Liver (tissue), 9 donors: ENCODE results near the gene EML4. TPM values are rescaled to one million over a fixed set of nuclear protein-coding genes. Genes with fewer than 3 reads are reported as not detected.

Experiments
- DNase-seq: peaks from one replicate; pipeline ENCODE4 v3.0.0-alpha.2; 2017; ENCODE audit warnings: low spot score
- H3K27ac ChIP-seq, 2 donors: one replicate each; pipeline ENCODE4 v1.7.0; 2013; ENCODE audit warnings: inconsistent platforms in 2 of 2, low read length in 2 of 2, control low read depth in 1 of 2, low read depth in 1 of 2, mild to moderate bottlenecking in 1 of 2
- H3K27me3 ChIP-seq, 4 donors: one replicate each; pipeline versions ENCODE4 v1.6.1 to v1.7.0; 2013; ENCODE audit warnings: low read length in 3 of 4, inconsistent platforms in 1 of 4, mild to moderate bottlenecking in 1 of 4, moderate library complexity in 1 of 4; ENCODE audit not compliant: control insufficient read depth in 4 of 4, insufficient read depth in 4 of 4
- H3K36me3 ChIP-seq, 4 donors: one replicate each; pipeline versions ENCODE4 v1.6.1 to v1.7.0; 2013; ENCODE audit warnings: low read length in 3 of 4, mild to moderate bottlenecking in 3 of 4, low read depth in 1 of 4, moderate library complexity in 1 of 4; ENCODE audit not compliant: control insufficient read depth in 4 of 4, insufficient read depth in 3 of 4
- H3K4me1 ChIP-seq, 4 donors: one replicate each; pipeline versions ENCODE4 v1.6.1 to v1.7.0; 2013; ENCODE audit warnings: low read length in 3 of 4, mild to moderate bottlenecking in 3 of 4, moderate library complexity in 1 of 4; ENCODE audit not compliant: control insufficient read depth in 4 of 4, insufficient read depth in 4 of 4
- H3K4me3 ChIP-seq, 3 donors: one replicate each; pipeline versions ENCODE4 v1.6.1 to v1.7.0; 2013; ENCODE audit warnings: low read length in 3 of 3, control low read depth in 1 of 3, low read depth in 1 of 3, mild to moderate bottlenecking in 1 of 3
- H3K9ac ChIP-seq, 2 donors: one replicate each; pipeline ENCODE4 v1.7.0; 2013; ENCODE audit warnings: low read length in 2 of 2, mild to moderate bottlenecking in 2 of 2, moderate library complexity in 2 of 2, control low read depth in 1 of 2, low read depth in 1 of 2
- H3K9me3 ChIP-seq, 4 donors: one replicate each; pipeline versions ENCODE4 v1.6.1 to v1.7.0; 2013; ENCODE audit warnings: low read length in 3 of 4; ENCODE audit not compliant: control insufficient read depth in 4 of 4
- ATF3 ChIP-seq: IDR thresholded peaks from 2 replicates; pipeline ENCODE4 v1.6.1; 2016; ENCODE audit warnings: antibody characterized with exemption
- CTCF ChIP-seq: fragments of 150-350 bp; IDR thresholded peaks from 2 replicates; pipeline ENCODE4 v1.5.1; 2017; ENCODE audit warnings: improper control_type of control experiment, low read depth, low read length; ENCODE audit not compliant: missing input control
- EGR1 ChIP-seq, 2 donors: IDR thresholded peaks; 2 replicates each; pipeline ENCODE4 v1.6.1; 2016 to 2018; ENCODE audit warnings: antibody characterized with exemption in 2 of 2, low read depth in 2 of 2
- FOXA1 ChIP-seq: IDR thresholded peaks from 2 replicates; pipeline ENCODE4 v1.6.1; 2016; ENCODE audit warnings: antibody characterized with exemption
- FOXA2 ChIP-seq: IDR thresholded peaks from 2 replicates; pipeline ENCODE4 v1.6.1; 2016; ENCODE audit warnings: antibody characterized with exemption
- GABPA ChIP-seq, 2 donors: IDR thresholded peaks in 1 of 2; conservative IDR thresholded peaks in 1 of 2; 2 replicates each; pipeline ENCODE4 v1.6.1; 2016; ENCODE audit warnings: antibody characterized with exemption in 2 of 2, mild to moderate bottlenecking in 1 of 2, moderate library complexity in 1 of 2
- HNF4A ChIP-seq, 2 donors: conservative IDR thresholded peaks; 2 replicates each; pipeline ENCODE4 v1.6.1; 2016; ENCODE audit warnings: antibody characterized with exemption in 2 of 2, mild to moderate bottlenecking in 2 of 2
- HNF4G ChIP-seq: IDR thresholded peaks from 2 replicates; pipeline ENCODE4 v1.6.1; 2016; ENCODE audit warnings: antibody characterized with exemption
- JUND ChIP-seq, 2 donors: IDR thresholded peaks; 2 replicates each; pipeline ENCODE4 v1.6.1; 2016; ENCODE audit warnings: antibody characterized with exemption in 2 of 2
- NR2F2 ChIP-seq: IDR thresholded peaks from 2 replicates; pipeline ENCODE4 v1.6.1; 2016; ENCODE audit warnings: antibody characterized with exemption
- RAD21 ChIP-seq, 2 donors: IDR thresholded peaks; 2 replicates each; pipeline ENCODE4 v1.6.1; 2016; ENCODE audit warnings: antibody characterized with exemption in 2 of 2, mild to moderate bottlenecking in 2 of 2
- REST ChIP-seq: IDR thresholded peaks from 2 replicates; pipeline ENCODE4 v1.6.1; 2016; ENCODE audit warnings: antibody characterized with exemption, mild to moderate bottlenecking
- SP1 ChIP-seq: IDR thresholded peaks from 2 replicates; pipeline ENCODE4 v1.6.1; 2018; ENCODE audit warnings: antibody characterized with exemption, mild to moderate bottlenecking
- TAF1 ChIP-seq: conservative IDR thresholded peaks from 2 replicates; pipeline ENCODE4 v1.6.1; 2016; ENCODE audit warnings: antibody characterized with exemption, mild to moderate bottlenecking
- YY1 ChIP-seq: IDR thresholded peaks from 2 replicates; pipeline ENCODE4 v1.6.1; 2016; ENCODE audit warnings: antibody characterized with exemption, mild to moderate bottlenecking
- ZBTB33 ChIP-seq: IDR thresholded peaks from 2 replicates; pipeline ENCODE4 v1.6.1; 2016; ENCODE audit warnings: antibody characterized with exemption
- WGBS: extraction: QIAGEN DNeasy Blood & Tissue Kit; methylation state at CpG from one replicate; pipeline ENCODE4 v1.1.7; 2013; 5-methylcytosine and 5-hydroxymethylcytosine counted together
- polyA plus RNA-seq, 2 donors: library from polyadenylated mRNA; stranded (reverse) in 1 of 2; unstranded in 1 of 2; fragments of 200-250 nt in 1 of 2; fragments of >200 nt in 1 of 2; fragmentation: Nextera tagmentation in 1 of 2; extraction: Ambion mirVana in 1 of 2; gene quantifications; one replicate each; pipeline versions ENCODE4 v1.2.1 to v1.2.3, GENCODE V29; 2013 to 2015
- total RNA-seq, 2 donors: library from RNA; depleted of rRNA; stranded (reverse); fragments of >200 nt; gene quantifications; one replicate each; pipeline ENCODE4 v1.2.3, GENCODE V29; 2014
- donor health status: healthy.
- donor health status: healthy.
- donor health status: healthy.
- donor health status: healthy.
- donor health status: healthy.

Gene EML4
- total and polyA plus RNA-seq, 4 donors: 12.8 to 49.6 (median 34.8) TPM

GRCh38 chr2:42241517-42241916, 72.4 kb downstream of the EML4 start:
- Histone ChIP-seq H3K4me1 (peaks cover 2 to 12% (median 6%) of the 10 kb centered on the region in 4 donors), H3K9ac (no peak overlapping the region), H3K27me3 (no peaks in the 10 kb centered on the region), H3K9me3 (no peaks in the 10 kb centered on the region), H3K27ac (no peak overlapping the region), H3K4me3 (no peak overlapping the region), H3K36me3 (peaks cover 0 to 6% (median 1%) of the 10 kb centered on the region in 4 donors)
- no peak for DNase-seq
- 45% methylated on average over 4 of the region's 4 CpGs for WGBS
- TF ChIP-seq EGR1 (IDR thresholded peaks at IDR 0.05; ENCODE audit: low read depth in 2 of 2): no peak
- TF ChIP-seq FOXA2: no peak
- TF ChIP-seq NR2F2: no peak
- no peak for TF ChIP-seq FOXA1
- no peak for TF ChIP-seq ZBTB33
- TF ChIP-seq YY1: no peak
- TF ChIP-seq SP1: no peak
- no peak for TF ChIP-seq JUND (IDR thresholded peaks at IDR 0.05)
- TF ChIP-seq RAD21 (IDR thresholded peaks at IDR 0.05): no peak
- TF ChIP-seq REST: no peak
- no peak for TF ChIP-seq ATF3
- TF ChIP-seq HNF4G: no peak

GRCh38 chr2:42243297-42243696, 74.1 kb downstream of the EML4 start:
- 76% methylated on average over 3 of the region's 3 CpGs for WGBS
- Histone ChIP-seq H3K9me3 (no peaks in the 10 kb centered on the region), H3K4me3 (no peak overlapping the region)

GRCh38 chr2:42244520-42244919, 75.4 kb downstream of the EML4 start:
- Histone ChIP-seq H3K9me3 (no peaks in the 10 kb centered on the region), H3K4me3 (no peak overlapping the region), H3K4me1 (peaks cover 0 to 10% (median 6%) of the 10 kb centered on the region in 4 donors), H3K27me3 (no peaks in the 10 kb centered on the region), H3K9ac (no peak overlapping the region), H3K36me3 (peaks cover 0 to 6% (median 3%) of the 10 kb centered on the region in 4 donors), H3K27ac (no peak overlapping the region)
- TF ChIP-seq HNF4G: no peak
- no peak for TF ChIP-seq NR2F2
- TF ChIP-seq RAD21 (IDR thresholded peaks at IDR 0.05): no peak
- no peak for TF ChIP-seq ZBTB33
- no peak for TF ChIP-seq FOXA1
- TF ChIP-seq ATF3: no peak
- TF ChIP-seq CTCF: no peak
- TF ChIP-seq FOXA2: no peak
- no peak for TF ChIP-seq TAF1
- no peak for TF ChIP-seq GABPA (IDR thresholded peaks at IDR 0.05 in 1 of 2, conservative IDR thresholded peaks at IDR 0.05 in 1 of 2)
- TF ChIP-seq HNF4A (conservative IDR thresholded peaks at IDR 0.05): no peak
- no peak for TF ChIP-seq JUND (IDR thresholded peaks at IDR 0.05)
- no peak for DNase-seq
- WGBS: 84% methylated on average over 2 of the region's 2 CpGs

More at GRCh38 chr2:42243297-42243696, 74.1 kb downstream of the EML4 start:
- Histone ChIP-seq H3K4me1 (peaks cover 2 to 12% (median 6%) of the 10 kb centered on the region in 4 donors), H3K27ac (no peak overlapping the region), H3K9ac (no peak overlapping the region), H3K36me3 (peaks cover 0 to 6% (median 3%) of the 10 kb centered on the region in 4 donors), H3K27me3 (no peaks in the 10 kb centered on the region)
- TF ChIP-seq SP1 (no peak), NR2F2 (no peak)
- no peak for DNase-seq
